Lung (tissue), 12 donors: ENCODE results near the gene CFAP58. TPM values are rescaled to one million over a fixed set of nuclear protein-coding genes. Genes with fewer than 3 reads are reported as not detected.

Source experiments
- ATAC-seq: fragments of 200-7000 bp; cut with Tn5 transposase; one replicate; pipeline ENCODE4 v1.9.1; 2020; ENCODE audit warnings: moderate number of reproducible peaks; ENCODE audit not compliant: insufficient read depth, low FRiP score
- DNase-seq, 3 donors: peaks; one replicate each; pipeline ENCODE4 v3.0.0-alpha.2; 2013 to 2017
- H3K27ac ChIP-seq, 2 donors: one replicate each; pipeline ENCODE4 v1.5.1; 2013; ENCODE audit warnings: mild to moderate bottlenecking in 2 of 2, moderate library complexity in 2 of 2, control low read depth in 1 of 2, inconsistent platforms in 1 of 2, low read depth in 1 of 2, low read length in 1 of 2
- H3K27me3 ChIP-seq, 3 donors: one replicate each; pipeline ENCODE4 v1.5.1; 2013; ENCODE audit warnings: low read length in 2 of 3; ENCODE audit not compliant: control insufficient read depth in 3 of 3, insufficient read depth in 3 of 3
- H3K36me3 ChIP-seq, 4 donors: one replicate each; pipeline ENCODE4 v1.5.1; 2013; ENCODE audit warnings: low read length in 4 of 4, mild to moderate bottlenecking in 1 of 4, moderate library complexity in 1 of 4; ENCODE audit not compliant: control insufficient read depth in 4 of 4, insufficient read depth in 4 of 4
- H3K4me1 ChIP-seq, 5 donors: one replicate each; pipeline ENCODE4 v1.5.1; 2013; ENCODE audit warnings: low read length in 5 of 5, mild to moderate bottlenecking in 2 of 5, moderate library complexity in 1 of 5; ENCODE audit not compliant: control insufficient read depth in 5 of 5, insufficient read depth in 5 of 5
- H3K4me3 ChIP-seq: one replicate; pipeline ENCODE4 v1.5.1; 2013; ENCODE audit warnings: mild to moderate bottlenecking, control low read depth, moderate library complexity
- H3K9ac ChIP-seq, 2 donors: one replicate each; pipeline ENCODE4 v1.5.1; 2013; ENCODE audit warnings: low read length in 2 of 2, control low read depth in 1 of 2; ENCODE audit not compliant: insufficient read depth in 1 of 2
- H3K9me3 ChIP-seq, 4 donors: one replicate each; pipeline ENCODE4 v1.5.1; 2013; ENCODE audit warnings: low read length in 3 of 4, mild to moderate bottlenecking in 1 of 4, moderate library complexity in 1 of 4; ENCODE audit not compliant: control insufficient read depth in 4 of 4, insufficient read depth in 3 of 4
- WGBS, 2 donors: extraction: QIAGEN DNeasy Blood & Tissue Kit; methylation state at CpG; one replicate each; pipeline ENCODE4 v1.1.7; 2013; 5-methylcytosine and 5-hydroxymethylcytosine counted together
- polyA plus RNA-seq, 2 donors: library from polyadenylated mRNA; stranded (reverse); fragments of 200-250 nt; gene quantifications; one replicate each; pipeline ENCODE4 v1.2.1, GENCODE V29; 2013
- total RNA-seq, 2 donors: library from RNA; depleted of rRNA in 1 of 2; stranded (reverse); fragments of >200 nt in 1 of 2; gene quantifications; one replicate each; pipeline ENCODE4 v1.2.1, GENCODE V29; 2014 to 2021
- TF ChIP-seq, protein P1 (sequence below): IDR thresholded peaks from 2 replicates; pipeline ENCODE4 v1.5.1; 2012; ENCODE audit warnings: mild to moderate bottlenecking; ENCODE audit errors: control extremely low read depth, extremely low read depth
- donor health status: control.
- donor health status: control.
- donor health status: Bipolar disorder and iron deficiency.
- donor health status: healthy.
- donor health status: DM: yes; HTN: yes; CAD: no.

Gene CFAP58
- total and polyA plus RNA-seq, 4 donors = 1.4 to 5.4 (median 3.6) TPM

GRCh38 chr10:104340641-104341040 lies 13.0 kb upstream of the CFAP58 start:
- peak overlapping the region; percentile 62 to 100 for H3K27ac ChIP-seq
- H3K27me3 ChIP-seq = no peaks in the 10 kb centered on the region
- ATAC-seq (no peak), DNase-seq (no peak)
- peak overlapping the region; percentile 30 to 99 for H3K9ac ChIP-seq
- no peak overlapping the region for H3K4me3 ChIP-seq
- TF ChIP-seq, protein P1, sequence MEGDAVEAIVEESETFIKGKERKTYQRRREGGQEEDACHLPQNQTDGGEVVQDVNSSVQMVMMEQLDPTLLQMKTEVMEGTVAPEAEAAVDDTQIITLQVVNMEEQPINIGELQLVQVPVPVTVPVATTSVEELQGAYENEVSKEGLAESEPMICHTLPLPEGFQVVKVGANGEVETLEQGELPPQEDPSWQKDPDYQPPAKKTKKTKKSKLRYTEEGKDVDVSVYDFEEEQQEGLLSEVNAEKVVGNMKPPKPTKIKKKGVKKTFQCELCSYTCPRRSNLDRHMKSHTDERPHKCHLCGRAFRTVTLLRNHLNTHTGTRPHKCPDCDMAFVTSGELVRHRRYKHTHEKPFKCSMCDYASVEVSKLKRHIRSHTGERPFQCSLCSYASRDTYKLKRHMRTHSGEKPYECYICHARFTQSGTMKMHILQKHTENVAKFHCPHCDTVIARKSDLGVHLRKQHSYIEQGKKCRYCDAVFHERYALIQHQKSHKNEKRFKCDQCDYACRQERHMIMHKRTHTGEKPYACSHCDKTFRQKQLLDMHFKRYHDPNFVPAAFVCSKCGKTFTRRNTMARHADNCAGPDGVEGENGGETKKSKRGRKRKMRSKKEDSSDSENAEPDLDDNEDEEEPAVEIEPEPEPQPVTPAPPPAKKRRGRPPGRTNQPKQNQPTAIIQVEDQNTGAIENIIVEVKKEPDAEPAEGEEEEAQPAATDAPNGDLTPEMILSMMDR = no peak
- no peaks in the 10 kb centered on the region for H3K36me3 ChIP-seq
- peaks cover 4 to 33% (median 24%) of the 10 kb centered on the region in 5 donors for H3K4me1 ChIP-seq
- no peaks in the 10 kb centered on the region for H3K9me3 ChIP-seq
- 60% methylated on average over 4 of the region's 4 CpGs for WGBS, 2 donors

DNA sequence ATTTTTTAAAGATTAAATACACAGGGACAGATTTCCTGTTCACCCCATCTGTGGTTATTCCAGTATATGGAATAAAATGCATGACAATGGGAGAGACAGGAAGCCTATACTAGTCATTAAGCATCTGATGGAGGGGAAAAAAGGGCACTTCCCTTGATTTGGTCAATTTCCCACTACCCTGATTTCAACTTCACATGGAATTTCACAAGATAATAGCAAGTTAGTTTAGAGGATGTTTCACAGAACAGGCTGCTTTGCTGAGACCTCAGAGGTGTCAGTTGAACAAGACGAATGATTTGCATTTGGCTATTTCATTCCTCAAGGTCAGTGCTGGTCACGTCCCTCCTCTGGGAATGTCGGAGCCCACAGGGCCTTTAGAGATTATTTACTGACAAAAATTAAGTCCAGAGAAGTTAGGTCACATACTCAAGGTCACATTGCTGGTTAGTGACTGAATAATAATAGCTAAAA lies 10.7 kb upstream of the CFAP58 start:
- H3K27ac ChIP-seq = peak overlapping the region in 1 of 2 donors; percentile 67
- TF ChIP-seq, protein P1 = no peak
- no peaks in the 10 kb centered on the region for H3K9me3 ChIP-seq
- no peak for DNase-seq
- ATAC-seq = no peak
- no peak overlapping the region for H3K9ac ChIP-seq
- no peaks in the 10 kb centered on the region for H3K27me3 ChIP-seq
- 58 to 70% methylated on average over 3 of the region's 3 CpGs for WGBS, 2 donors
- H3K4me1 ChIP-seq = peaks cover 0 to 19% (median 15%) of the 10 kb centered on the region in 5 donors
- no peaks in the 10 kb centered on the region for H3K36me3 ChIP-seq
- no peak overlapping the region for H3K4me3 ChIP-seq

DNA sequence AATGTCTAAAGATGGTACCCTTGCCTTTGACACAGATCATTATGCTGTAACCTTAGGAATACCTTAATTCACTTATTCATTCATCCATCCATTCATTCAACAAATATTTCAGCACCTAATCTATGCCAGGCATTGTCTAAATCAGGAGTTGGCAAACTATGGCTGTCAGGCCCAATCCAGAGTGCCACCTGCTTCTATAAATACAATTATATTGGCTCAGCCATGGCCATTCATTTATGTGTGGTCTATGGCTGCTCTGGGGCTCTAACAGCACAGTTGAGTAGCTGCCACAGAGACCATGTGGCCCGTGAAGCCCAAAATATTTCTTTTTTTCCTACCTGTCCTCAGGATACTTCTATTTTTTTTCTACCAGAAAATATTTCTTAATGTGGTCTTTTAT lies 9.4 kb upstream of the CFAP58 start:
- Histone ChIP-seq H3K4me3 (no peak overlapping the region), H3K27ac (no peak overlapping the region), H3K9ac (no peak overlapping the region), H3K36me3 (no peaks in the 10 kb centered on the region), H3K27me3 (no peaks in the 10 kb centered on the region), H3K4me1 (peaks cover 0 to 19% (median 12%) of the 10 kb centered on the region in 5 donors), H3K9me3 (no peaks in the 10 kb centered on the region)
- ATAC-seq = no peak
- TF ChIP-seq, protein P1 = no peak
- no peak for DNase-seq
- WGBS, 2 donors = 93 to 100% methylated on average over 1 of the region's 1 CpG

GRCh38 chr10:104345515-104345914 lies 8.1 kb upstream of the CFAP58 start:
- Histone ChIP-seq H3K9ac (no peak overlapping the region), H3K27me3 (no peaks in the 10 kb centered on the region), H3K27ac (no peak overlapping the region), H3K4me3 (no peak overlapping the region), H3K9me3 (no peaks in the 10 kb centered on the region), H3K4me1 (peaks cover 0 to 27% (median 6%) of the 10 kb centered on the region in 5 donors), H3K36me3 (no peaks in the 10 kb centered on the region)
- DNase-seq = no peak
- TF ChIP-seq, protein P1 = no peak
- no peak for ATAC-seq
